ENCODE results near the gene CALY.

Gene CALY

GRCh38 chr10:133280391-133281059 lies 56.2 kb downstream of the CALY start:
- TF ChIP-seq, protein P1, sequence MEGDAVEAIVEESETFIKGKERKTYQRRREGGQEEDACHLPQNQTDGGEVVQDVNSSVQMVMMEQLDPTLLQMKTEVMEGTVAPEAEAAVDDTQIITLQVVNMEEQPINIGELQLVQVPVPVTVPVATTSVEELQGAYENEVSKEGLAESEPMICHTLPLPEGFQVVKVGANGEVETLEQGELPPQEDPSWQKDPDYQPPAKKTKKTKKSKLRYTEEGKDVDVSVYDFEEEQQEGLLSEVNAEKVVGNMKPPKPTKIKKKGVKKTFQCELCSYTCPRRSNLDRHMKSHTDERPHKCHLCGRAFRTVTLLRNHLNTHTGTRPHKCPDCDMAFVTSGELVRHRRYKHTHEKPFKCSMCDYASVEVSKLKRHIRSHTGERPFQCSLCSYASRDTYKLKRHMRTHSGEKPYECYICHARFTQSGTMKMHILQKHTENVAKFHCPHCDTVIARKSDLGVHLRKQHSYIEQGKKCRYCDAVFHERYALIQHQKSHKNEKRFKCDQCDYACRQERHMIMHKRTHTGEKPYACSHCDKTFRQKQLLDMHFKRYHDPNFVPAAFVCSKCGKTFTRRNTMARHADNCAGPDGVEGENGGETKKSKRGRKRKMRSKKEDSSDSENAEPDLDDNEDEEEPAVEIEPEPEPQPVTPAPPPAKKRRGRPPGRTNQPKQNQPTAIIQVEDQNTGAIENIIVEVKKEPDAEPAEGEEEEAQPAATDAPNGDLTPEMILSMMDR (IDR thresholded peaks at IDR 0.05) = no peak
- no peak for TF ChIP-seq ZFX (IDR thresholded peaks at IDR 0.05; ENCODE audit: borderline replicate concordance)
- H3K27ac ChIP-seq = no peak overlapping the region

GRCh38 chr10:133279326-133280226 lies 57.1 kb downstream of the CALY start:
- no peak overlapping the region for H3K27ac ChIP-seq

GRCh38 chr10:133278577-133279265 lies 58.0 kb downstream of the CALY start:
- TF ChIP-seq ZFX (IDR thresholded peaks at IDR 0.05; ENCODE audit: borderline replicate concordance) = no peak
- TF ChIP-seq, protein P1 (IDR thresholded peaks at IDR 0.05) = no peak
- no peak overlapping the region for H3K27ac ChIP-seq

More at GRCh38 chr10:133279326-133280226, 57.1 kb downstream of the CALY start:
- TF ChIP-seq ZFX (IDR thresholded peaks at IDR 0.05; ENCODE audit: borderline replicate concordance) = no peak
- TF ChIP-seq, protein P1 (IDR thresholded peaks at IDR 0.05) = no peak

DNA sequence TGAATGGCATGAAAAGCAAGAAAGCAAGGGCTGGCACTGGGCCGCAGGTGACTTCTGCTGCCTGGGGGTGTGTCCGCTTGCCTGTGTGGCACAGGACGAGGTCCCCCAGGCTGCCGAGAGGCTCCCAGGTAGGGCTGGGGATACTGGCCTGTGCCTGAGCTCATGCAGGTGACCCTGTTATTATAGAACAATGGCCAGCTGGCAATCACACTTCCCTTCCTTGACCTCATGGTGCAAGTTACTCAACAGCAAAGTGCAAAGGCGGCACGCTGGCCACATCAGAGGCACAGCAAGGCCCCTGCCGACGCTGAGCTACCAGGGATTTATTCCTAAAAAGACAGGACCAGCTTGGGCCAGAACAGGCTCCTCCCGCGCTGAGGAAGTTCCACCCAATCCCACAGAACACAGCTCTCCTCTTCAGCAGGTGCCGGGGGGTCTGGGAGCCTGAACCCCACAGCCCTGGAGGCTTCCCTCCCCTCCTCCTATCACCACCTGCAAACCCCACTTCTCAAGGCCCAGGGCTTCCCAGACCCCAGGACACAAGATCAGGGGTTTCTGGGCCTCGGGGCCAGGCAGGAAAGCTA lies 58.6 kb downstream of the CALY start:
- H3K27ac ChIP-seq = no peak overlapping the region
- TF ChIP-seq, protein P1 (IDR thresholded peaks at IDR 0.05) = no peak
- no peak for TF ChIP-seq ZFX (IDR thresholded peaks at IDR 0.05; ENCODE audit: borderline replicate concordance)

GRCh38 chr10:133277277-133277992 lies 59.3 kb downstream of the CALY start:
- no peak overlapping the region for H3K27ac ChIP-seq
- TF ChIP-seq, protein P1 (IDR thresholded peaks at IDR 0.05) = no peak
- TF ChIP-seq ZFX (IDR thresholded peaks at IDR 0.05; ENCODE audit: borderline replicate concordance) = no peak

DNA sequence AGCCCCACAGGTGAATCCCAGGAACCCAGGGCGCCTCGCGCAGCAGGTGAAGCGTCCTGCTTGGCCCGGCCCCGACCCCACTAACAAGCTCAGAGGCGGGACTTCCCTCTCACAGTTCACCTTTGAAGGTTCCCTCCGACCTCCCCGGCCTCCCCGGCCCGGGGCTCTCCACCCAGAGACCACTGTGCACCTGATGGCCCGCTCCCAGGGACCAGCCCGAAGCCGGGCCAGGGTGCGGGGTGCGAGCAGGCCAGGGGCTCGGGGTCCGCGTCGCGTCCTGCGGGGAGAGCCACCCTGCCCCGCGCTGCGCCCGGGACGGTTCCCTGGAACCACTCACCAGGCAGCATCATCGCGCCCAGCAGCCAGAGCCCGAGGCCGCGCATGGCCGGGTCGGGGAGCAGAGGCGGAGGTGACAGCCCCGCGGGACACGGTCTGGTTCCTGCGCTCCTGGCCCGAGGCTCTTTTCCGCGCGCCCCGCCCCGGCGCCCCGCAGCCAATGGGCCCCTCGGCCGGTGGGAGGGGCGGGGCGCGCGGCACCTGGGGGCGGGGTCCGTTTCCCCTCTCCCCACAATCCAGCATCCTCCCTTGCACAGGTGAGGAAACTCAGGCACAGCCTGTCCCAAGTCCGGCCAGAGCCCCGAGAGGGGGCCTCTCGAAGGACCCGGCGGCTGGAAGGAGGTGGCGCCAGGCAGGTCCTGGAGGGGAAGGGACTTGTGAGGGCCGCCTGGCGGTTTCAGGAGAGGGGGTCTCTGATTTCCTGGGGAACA lies 60.1 kb downstream of the CALY start, which contains the start of gene ADAM8:
ADAM8 (minus strand) TSS at position 434 of the 767 bp plus-strand sequence; CDS start at position 383, 51 bp downstream.
- TF ChIP-seq, protein P1 (IDR thresholded peaks at IDR 0.05) = no peak
- no peak for TF ChIP-seq ZFX (IDR thresholded peaks at IDR 0.05; ENCODE audit: borderline replicate concordance)
- H3K27ac ChIP-seq = no peak within 1 kb of the TSS

Measured in 22Rv1 (cell line).